SK-N-SH treated with all-trans-retinoic acid at 6 μM for 48 hours (cell line): Measurements from ENCODE around the gene KRT75.

ENCODE experiments used
- BACH2 ChIP-seq: fragments of 250-450 bp; sonication (Bioruptor Pico); IDR thresholded peaks from 2 replicates; pipeline ENCODE4 v1.9.0; 2021; ENCODE audit warnings: mild to moderate bottlenecking, borderline replicate concordance
- SNAI2 ChIP-seq: fragments of 250-450 bp; sonication (Bioruptor Pico); IDR thresholded peaks from 2 replicates; pipeline ENCODE4 v1.5.0; 2020; ENCODE audit warnings: mild to moderate bottlenecking, moderate library complexity
- TOX ChIP-seq: fragments of 250-450 bp; sonication (Bioruptor Pico); IDR thresholded peaks from 2 replicates; pipeline ENCODE4 v1.8.0; 2021; ENCODE audit warnings: mild to moderate bottlenecking, moderate library complexity, borderline replicate concordance

DNA sequence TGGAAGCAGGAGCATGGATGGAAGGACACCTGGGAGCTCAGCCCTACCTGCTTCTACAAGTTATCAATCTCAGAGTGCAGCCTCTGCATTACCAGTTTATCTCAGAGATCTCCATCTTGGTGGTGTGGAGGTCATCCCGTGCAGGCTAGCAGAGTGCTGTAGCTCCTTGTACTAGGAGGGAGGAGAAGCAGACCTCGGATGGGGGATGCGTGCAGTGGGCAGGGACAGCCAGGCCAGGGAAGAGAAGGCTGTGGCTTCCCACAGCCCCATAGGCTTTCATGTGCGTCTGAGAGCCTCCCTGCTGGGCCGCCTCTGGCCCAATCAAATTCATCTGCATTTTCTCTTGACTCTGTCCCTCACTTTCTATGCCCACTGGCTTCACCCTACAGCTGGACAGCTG, 19.2 kb downstream of the KRT75 start:
- TF ChIP-seq SNAI2 (CRISPR knock-in tag), result no peak
- TF ChIP-seq BACH2 (CRISPR knock-in tag), result no peak
- TF ChIP-seq TOX (CRISPR knock-in tag), result no peak
